ENCODE results near the gene ABHD4.
"Not testable (repeated sequence)": the region's sequence is repeated elsewhere in the genome, so short reads cannot be mapped to it uniquely, and the experiment has no call there.

ABHD4 gene

GRCh38 chr14:22579881-22580280 lies 18.2 kb upstream of the ABHD4 start:
- Histone ChIP-seq H3K9ac (ENCODE audit: insufficient read length) (no peak overlapping the region), H3K27ac (no peak overlapping the region), H3K9me3 (ENCODE audit: low read depth, low read length) (no peaks in the 10 kb centered on the region), H3K4me3 (no peak overlapping the region), H3K36me3 (ENCODE audit: insufficient read depth, low read length) (peaks cover 10% of the 10 kb centered on the region)
- no peak for DNase-seq (ENCODE audit: low read depth, low spot score)
- TF ChIP-seq EZH2 (IDR thresholded peaks at IDR 0.05) (no peak), FOXP2 (optimal IDR thresholded peaks at IDR 0.05; ENCODE audit: control extremely low read depth, extremely low read length, insufficient read depth) (no peak), POLR2AphosphoS5 (IDR thresholded peaks at IDR 0.05; ENCODE audit: borderline replicate concordance, low read depth, low read length) (no peak)

DNA sequence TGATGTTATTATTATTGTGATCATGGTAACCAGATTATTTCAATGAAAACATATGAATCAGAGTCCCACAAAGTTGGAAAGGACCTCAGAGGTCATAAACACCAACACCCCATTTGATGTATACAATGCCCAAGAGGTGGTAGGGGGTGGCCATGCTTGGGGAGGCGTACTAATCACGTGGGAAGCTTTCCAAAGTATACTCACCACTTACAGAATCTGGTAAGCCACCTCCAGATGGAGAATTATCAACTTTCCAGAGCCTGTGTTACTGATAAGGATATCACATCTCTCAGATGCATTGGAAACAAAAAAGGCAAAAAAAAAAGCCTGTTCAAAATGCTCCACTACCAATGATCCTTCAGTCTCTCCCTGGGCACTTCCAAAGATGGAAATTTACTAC lies 17.5 kb upstream of the ABHD4 start:
- no peak overlapping the region for H3K27ac ChIP-seq
- no peak for DNase-seq (ENCODE audit: low read depth, low spot score)
- H3K9me3 ChIP-seq (ENCODE audit: low read depth, low read length): no peaks in the 10 kb centered on the region
- H3K36me3 ChIP-seq (ENCODE audit: insufficient read depth, low read length): peaks cover 8% of the 10 kb centered on the region
- no peak overlapping the region for H3K9ac ChIP-seq (ENCODE audit: insufficient read length)
- H3K4me3 ChIP-seq: no peak overlapping the region
- TF ChIP-seq FOXP2 (optimal IDR thresholded peaks at IDR 0.05; ENCODE audit: control extremely low read depth, extremely low read length, insufficient read depth) (no peak), EZH2 (IDR thresholded peaks at IDR 0.05) (no peak), POLR2AphosphoS5 (IDR thresholded peaks at IDR 0.05; ENCODE audit: borderline replicate concordance, low read depth, low read length) (no peak)

- DNase-seq (ENCODE audit: low read depth, low spot score): no peak
- TF ChIP-seq FOXP2 (optimal IDR thresholded peaks at IDR 0.05; ENCODE audit: control extremely low read depth, extremely low read length, insufficient read depth): no peak
- TF ChIP-seq POLR2AphosphoS5 (IDR thresholded peaks at IDR 0.05; ENCODE audit: borderline replicate concordance, low read depth, low read length): no peak
- Histone ChIP-seq H3K4me3 (no peak overlapping the region), H3K9me3 (ENCODE audit: low read depth, low read length) (no peaks in the 10 kb centered on the region), H3K36me3 (ENCODE audit: insufficient read depth, low read length) (peaks cover 19% of the 10 kb centered on the region), H3K27ac (no peak overlapping the region), H3K9ac (ENCODE audit: insufficient read length) (no peak overlapping the region)
These were observed 14.1 kb upstream of the ABHD4 start for GRCh38 chr14:22583994-22584393.

- no peak overlapping the region for H3K27ac ChIP-seq
- no peaks in the 10 kb centered on the region for H3K9me3 ChIP-seq (ENCODE audit: low read depth, low read length)
- H3K36me3 ChIP-seq (ENCODE audit: insufficient read depth, low read length): peaks cover 13% of the 10 kb centered on the region
- no peak for DNase-seq (ENCODE audit: low read depth, low spot score)
- no peak overlapping the region for H3K9ac ChIP-seq (ENCODE audit: insufficient read length)
- TF ChIP-seq EZH2 (IDR thresholded peaks at IDR 0.05): no peak
- no peak for TF ChIP-seq POLR2AphosphoS5 (IDR thresholded peaks at IDR 0.05; ENCODE audit: borderline replicate concordance, low read depth, low read length)
- TF ChIP-seq FOXP2 (optimal IDR thresholded peaks at IDR 0.05; ENCODE audit: control extremely low read depth, extremely low read length, insufficient read depth): no peak
- no peak overlapping the region for H3K4me3 ChIP-seq
These were observed 10.9 kb upstream of the ABHD4 start for GRCh38 chr14:22587247-22587646.

GRCh38 chr14:22587677-22588422 lies 10.2 kb upstream of the ABHD4 start:
- Histone ChIP-seq H3K36me3 (ENCODE audit: insufficient read depth, low read length) (peaks cover 13% of the 10 kb centered on the region), H3K27ac (0 out of 2 replicates have a peak overlapping the region, but pooled peaks have one; percentile 3), H3K4me3 (peak overlapping the region; percentile 97), H3K9ac (ENCODE audit: insufficient read length) (peak overlapping the region; percentile 96)
- not testable (repeated sequence) for DNase-seq (ENCODE audit: low read depth, low spot score); H3K9me3 ChIP-seq (ENCODE audit: low read depth, low read length)

GRCh38 chr14:22588526-22589095 lies 9.5 kb upstream of the ABHD4 start:
- no peaks in the 10 kb centered on the region for H3K9me3 ChIP-seq (ENCODE audit: low read depth, low read length)
- H3K36me3 ChIP-seq (ENCODE audit: insufficient read depth, low read length): peaks cover 13% of the 10 kb centered on the region
- H3K27ac ChIP-seq: peak overlapping the region; percentile 3; the same call in 1 of the 2 replicates
- H3K4me3 ChIP-seq: peak overlapping the region; percentile 97
- peak overlapping the region; percentile 96 for H3K9ac ChIP-seq (ENCODE audit: insufficient read length)
- TF ChIP-seq FOXP2 (optimal IDR thresholded peaks at IDR 0.05; ENCODE audit: control extremely low read depth, extremely low read length, insufficient read depth): no peak
- no peak for TF ChIP-seq EZH2 (IDR thresholded peaks at IDR 0.05)
- no peak for TF ChIP-seq POLR2AphosphoS5 (IDR thresholded peaks at IDR 0.05; ENCODE audit: borderline replicate concordance, low read depth, low read length)
- no peak for DNase-seq (ENCODE audit: low read depth, low spot score)

DNA sequence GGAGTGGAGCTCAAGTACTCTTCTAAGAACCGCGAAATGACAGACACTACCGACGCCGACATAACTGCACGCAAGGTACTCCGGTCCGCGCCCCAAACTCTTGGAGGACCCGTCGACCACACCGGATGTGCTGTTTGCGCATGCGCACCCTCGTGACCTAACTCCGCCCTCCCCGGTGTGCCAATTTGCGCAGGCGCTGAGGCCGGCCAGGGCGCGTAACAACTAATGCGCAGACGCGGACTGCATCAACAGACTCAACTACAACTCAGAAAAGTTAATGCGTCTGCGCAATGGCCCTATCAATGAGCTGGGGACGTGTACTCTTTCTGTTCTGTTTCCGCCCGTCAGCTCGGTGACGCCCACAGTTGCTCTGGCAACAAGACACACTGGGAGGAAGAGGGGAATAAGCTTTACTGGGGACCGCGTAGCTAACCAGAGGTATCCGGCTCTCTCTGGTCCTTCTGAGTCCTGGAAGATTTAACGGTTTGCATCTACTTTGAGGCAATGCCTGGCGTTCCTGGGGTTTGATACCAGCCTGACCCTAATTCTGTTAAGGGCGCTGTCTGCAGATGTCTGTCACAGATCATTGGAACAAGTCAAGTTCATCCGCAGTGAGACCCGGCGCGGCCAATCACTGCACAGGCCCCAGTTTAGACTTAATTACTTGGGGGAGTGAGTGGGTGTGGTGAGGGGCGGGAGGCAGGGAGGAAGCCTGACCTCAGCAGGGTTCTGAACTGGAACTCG lies 8.8 kb upstream of the ABHD4 start, which contains the start of gene DAD1:
Gene DAD1 (minus strand): TSS at position 129 of the 744 bp plus-strand sequence. CDS start 67 bp downstream, at position 62.
- DNase-seq (ENCODE audit: low read depth, low spot score): peak; percentile 99
- no peaks in the 10 kb centered on the region for H3K9me3 ChIP-seq (ENCODE audit: low read depth, low read length)
- peak; percentile 96 for TF ChIP-seq POLR2AphosphoS5 (IDR thresholded peaks at IDR 0.05; ENCODE audit: borderline replicate concordance, low read depth, low read length)
- no peak for TF ChIP-seq EZH2 (IDR thresholded peaks at IDR 0.05)
- peak; percentile 84 for TF ChIP-seq FOXP2 (optimal IDR thresholded peaks at IDR 0.05; ENCODE audit: control extremely low read depth, extremely low read length, insufficient read depth)
- H3K36me3 ChIP-seq (ENCODE audit: insufficient read depth, low read length): peaks cover 13% of the 10 kb centered on the region
- peak within 1 kb of the TSS; percentile 97 for H3K4me3 ChIP-seq
- H3K27ac ChIP-seq: peak within 1 kb of the TSS; percentile 3; the same call in 1 of the 2 replicates
- H3K9ac ChIP-seq (ENCODE audit: insufficient read length): peak within 1 kb of the TSS; percentile 96

GRCh38 chr14:22593189-22593588 lies 4.9 kb upstream of the ABHD4 start:
- DNase-seq (ENCODE audit: low read depth, low spot score): no peak
- no peak overlapping the region for H3K4me3 ChIP-seq
- no peak for TF ChIP-seq EZH2 (IDR thresholded peaks at IDR 0.05)
- TF ChIP-seq POLR2AphosphoS5 (IDR thresholded peaks at IDR 0.05; ENCODE audit: borderline replicate concordance, low read depth, low read length): no peak
- TF ChIP-seq FOXP2 (optimal IDR thresholded peaks at IDR 0.05; ENCODE audit: control extremely low read depth, extremely low read length, insufficient read depth): no peak
- H3K9me3 ChIP-seq (ENCODE audit: low read depth, low read length): no peaks in the 10 kb centered on the region
- no peak overlapping the region for H3K27ac ChIP-seq
- H3K9ac ChIP-seq (ENCODE audit: insufficient read length): no peak overlapping the region
- no peaks in the 10 kb centered on the region for H3K36me3 ChIP-seq (ENCODE audit: insufficient read depth, low read length)
